HUDEP-2 (cell line): ENCODE data around the gene SYDE1.

ENCODE experiments used
- DNase-seq, 76 experiments: peaks; one replicate each; lab custom pipeline; 2025; ENCODE audit not compliant: unreplicated experiment in 76 of 76; lab: John Stamatoyannopoulos, UW

The SYDE1 gene

GRCh38 chr19:15161028-15161984 is 54.1 kb downstream of the SYDE1 start:
- peak in 45 of 76 experiments; percentile 2 to 66 (median 31) for DNase-seq
